Subcutaneous adipose tissue (tissue), 4 donors: ENCODE results near the gene SLC35B2. TPM values are rescaled to one million over a fixed set of nuclear protein-coding genes. Genes with fewer than 3 reads are reported as not detected.

Experiments used
- CTCF ChIP-seq: fragments of 450-650 bp; IDR thresholded peaks from one replicate; pipeline ENCODE4 v1.5.1; 2016; ENCODE audit warnings: low read depth, mild to moderate bottlenecking, control low read depth, antibody characterized with exemption, moderate library complexity
- total RNA-seq, 4 donors: library from RNA; depleted of rRNA; stranded (reverse); fragments of >200 nt; gene quantifications; one replicate each; pipeline ENCODE4 v1.1.0, GENCODE V29; 2016

Gene SLC35B2
- total RNA-seq, 4 donors from 2014 or later = 14.2 to 30.3 (median 25.8) TPM

- TF ChIP-seq CTCF = no peak
Observed at GRCh38 chr6:44276667-44277640, 19.6 kb upstream of the SLC35B2 start.

- TF ChIP-seq CTCF = no peak
Observed at GRCh38 chr6:44275749-44276648, 18.7 kb upstream of the SLC35B2 start.

- TF ChIP-seq CTCF = no peak
Observed at GRCh38 chr6:44275271-44275748, 18.0 kb upstream of the SLC35B2 start.

- TF ChIP-seq CTCF = no peak
Observed at GRCh38 chr6:44273617-44274016, 16.3 kb upstream of the SLC35B2 start.

- TF ChIP-seq CTCF = no peak
Observed at GRCh38 chr6:44272999-44273566, 15.8 kb upstream of the SLC35B2 start.

GRCh38 chr6:44272529-44272928 is 15.2 kb upstream of the SLC35B2 start:
- TF ChIP-seq CTCF = no peak

GRCh38 chr6:44271914-44272313 is 14.6 kb upstream of the SLC35B2 start:
- TF ChIP-seq CTCF = no peak
